SK-N-SH (cell line): Measurements from ENCODE around the gene RET. TPM values are rescaled to one million over a fixed set of nuclear protein-coding genes. Genes with fewer than 3 reads are reported as not detected.

Experiments
- CTCF ChIA-PET: fragments of 300-600, 350-600 bp; formaldehyde crosslinking; extraction: SDS; loops from one replicate; lab custom pipeline; 2021; lab: Yijun Ruan, JAX
- POLR2A ChIA-PET: fragments of 350-600 bp; sonication (Branson Sonifier 250); formaldehyde crosslinking; extraction: SDS; loops from one replicate; lab custom pipeline; 2020; ENCODE audit warnings: antibody characterized with exemption, inconsistent platforms; lab: Yijun Ruan, JAX
- DNase-seq: peaks from one replicate; pipeline ENCODE4 v3.0.0; 2012
- H2AFZ ChIP-seq: fragments of 200-600 bp; sonication (generic); 2 replicates; pipeline ENCODE4 v1.8.1; 2016; ENCODE audit warnings: antibody characterized with exemption, mild to moderate bottlenecking, low read depth
- H3F3A ChIP-seq: fragments of 200-600 bp; sonication (generic); replicated peaks from 2 replicates; pipeline ENCODE3; 2016; ENCODE audit warnings: antibody characterized with exemption, mild to moderate bottlenecking; ENCODE audit not compliant: insufficient read depth
- H3K27ac ChIP-seq, 2 experiments: fragments of 200-500 bp in 1 of 2; fragments of 200-600 bp in 1 of 2; sonication (Bioruptor generic) in 1 of 2; sonication (generic), shearing (Covaris generic) in 1 of 2; 2 replicates each; pipeline versions ENCODE4 v1.5.1 to v1.6.1; 2014 to 2016; ENCODE audit warnings: low read depth in 2 of 2, inconsistent platforms in 1 of 2, low read length in 1 of 2, mild to moderate bottlenecking in 1 of 2, mixed read lengths in 1 of 2
- H3K27me3 ChIP-seq: fragments of 200-600 bp; sonication (generic), shearing (Covaris generic); 2 replicates; pipeline ENCODE4 v1.6.1; 2016; ENCODE audit warnings: mixed run types; ENCODE audit not compliant: insufficient read depth
- H3K36me3 ChIP-seq, 2 experiments: fragments of 200-500 bp in 1 of 2; fragments of 200-600 bp in 1 of 2; sonication (Bioruptor generic) in 1 of 2; sonication (generic) in 1 of 2; replicated peaks in 1 of 2; 2 replicates each; pipeline versions ENCODE3 to v1.5.1; 2014 to 2016; ENCODE audit warnings: low read length in 1 of 2, mild to moderate bottlenecking in 1 of 2; ENCODE audit not compliant: insufficient read depth in 2 of 2, control insufficient read depth in 1 of 2
- H3K4me1 ChIP-seq, 2 experiments: fragments of 200-500 bp in 1 of 2; fragments of 200-600 bp in 1 of 2; sonication (Bioruptor generic) in 1 of 2; sonication (generic), shearing (Covaris generic) in 1 of 2; 2 replicates each; pipeline versions ENCODE4 v1.5.1 to v1.6.1; 2014 to 2016; ENCODE audit warnings: low read depth in 1 of 2, low read length in 1 of 2, mixed run types in 1 of 2; ENCODE audit not compliant: insufficient read depth in 2 of 2, control insufficient read depth in 1 of 2
- H3K4me2 ChIP-seq: fragments of 200-600 bp; sonication (generic), shearing (Covaris generic); 2 replicates; pipeline ENCODE4 v1.6.1; 2017; ENCODE audit warnings: mixed run types
- H3K4me3 ChIP-seq, 2 experiments: fragments of 200-500 bp in 1 of 2; fragments of 200-600 bp in 1 of 2; sonication (Bioruptor generic) in 1 of 2; sonication (generic), shearing (Covaris generic) in 1 of 2; 2 replicates each; pipeline versions ENCODE4 v1.5.1 to v1.8.1; 2014 to 2016; ENCODE audit warnings: low read depth in 2 of 2, inconsistent platforms in 1 of 2, low read length in 1 of 2, mild to moderate bottlenecking in 1 of 2, mixed read lengths in 1 of 2, moderate library complexity in 1 of 2
- H3K79me2 ChIP-seq: fragments of 200-600 bp; sonication (generic); 2 replicates; pipeline ENCODE4 v1.8.1; 2017; ENCODE audit warnings: mild to moderate bottlenecking; ENCODE audit not compliant: insufficient read depth
- H3K9ac ChIP-seq: fragments of 200-600 bp; sonication (generic); 2 replicates; pipeline ENCODE4 v1.6.1; 2017; ENCODE audit warnings: mixed run types
- H3K9me2 ChIP-seq: fragments of 200-600 bp; sonication (generic); 2 replicates; pipeline ENCODE4 v1.6.1; 2017; ENCODE audit warnings: mixed run types
- H3K9me3 ChIP-seq: fragments of 200-600 bp; sonication (generic); 2 replicates; pipeline ENCODE4 v1.6.1; 2017; ENCODE audit warnings: mixed run types, mild to moderate bottlenecking, moderate library complexity
- H4K20me1 ChIP-seq: fragments of 200-600 bp; sonication (generic); 2 replicates; pipeline ENCODE4 v1.6.1; 2017; ENCODE audit warnings: mild to moderate bottlenecking, mixed run types; ENCODE audit not compliant: insufficient read depth
- CHD2 ChIP-seq: fragments of 150-350 bp; IDR thresholded peaks from 2 replicates; pipeline ENCODE4 v1.6.1; 2018; ENCODE audit warnings: low read length; ENCODE audit not compliant: partially characterized antibody
- ELF1 ChIP-seq: IDR thresholded peaks from 2 replicates; pipeline ENCODE4 v1.4.0; 2012
- EP300 ChIP-seq, 2 experiments: IDR thresholded peaks; 2 replicates each; pipeline versions ENCODE4 v1.4.0 to v1.6.1; 2012; ENCODE audit warnings: borderline replicate concordance in 1 of 2, low read depth in 1 of 2, low read length in 1 of 2
- EZH2phosphoT487 ChIP-seq: fragments of 200-600 bp; sonication (generic); IDR thresholded peaks from 2 replicates; pipeline ENCODE4 v1.6.1; 2017; ENCODE audit warnings: low read depth, mixed run types, mild to moderate bottlenecking, antibody characterized with exemption, moderate library complexity, borderline replicate concordance
- FOXJ3 ChIP-seq: sonication (generic); formaldehyde crosslinking; IDR thresholded peaks from 2 replicates; pipeline ENCODE4 v1.5.1; 2020; ENCODE audit warnings: mild to moderate bottlenecking, missing genetic modification reagents
- FOXM1 ChIP-seq: IDR thresholded peaks from 2 replicates; pipeline ENCODE4 v1.4.0; 2012; ENCODE audit warnings: low read depth, mild to moderate bottlenecking
- GABPA ChIP-seq: IDR thresholded peaks from 2 replicates; pipeline ENCODE4 v1.4.0; 2012; ENCODE audit warnings: low read depth, mild to moderate bottlenecking
- JUND ChIP-seq: IDR thresholded peaks from 2 replicates; pipeline ENCODE4 v1.4.0; 2012
- MEF2A ChIP-seq: IDR thresholded peaks from 2 replicates; pipeline ENCODE4 v1.4.0; 2012; ENCODE audit warnings: low read depth, borderline replicate concordance
- MXI1 ChIP-seq: IDR thresholded peaks from 2 replicates; pipeline ENCODE4 v1.6.1; 2012; ENCODE audit warnings: mild to moderate bottlenecking, low read depth, low read length, improper control_type of control experiment
- NFIC ChIP-seq: IDR thresholded peaks from 2 replicates; pipeline ENCODE4 v1.4.0; 2012; ENCODE audit warnings: borderline replicate concordance
- RAD21 ChIP-seq: IDR thresholded peaks from 2 replicates; pipeline ENCODE4 v1.6.1; 2012; ENCODE audit warnings: mild to moderate bottlenecking, low read length
- REST ChIP-seq: IDR thresholded peaks from 2 replicates; pipeline ENCODE4 v1.6.1; 2012; ENCODE audit warnings: mild to moderate bottlenecking, low read depth, low read length, moderate library complexity
- RFX5 ChIP-seq: IDR thresholded peaks from 2 replicates; pipeline ENCODE4 v1.6.1; 2012; ENCODE audit warnings: mild to moderate bottlenecking, improper control_type of control experiment, low read length
- SIN3A ChIP-seq: IDR thresholded peaks from 2 replicates; pipeline ENCODE4 v1.6.1; 2012; ENCODE audit warnings: low read depth, mild to moderate bottlenecking, low read length, moderate library complexity, borderline replicate concordance
- TAF1 ChIP-seq: IDR thresholded peaks from 2 replicates; pipeline ENCODE4 v1.6.1; 2012; ENCODE audit warnings: low read depth, mild to moderate bottlenecking, low read length, moderate library complexity, borderline replicate concordance
- WGBS: methylation state at CpG from one replicate; pipeline ENCODE4 v1.1.6; 2017; ENCODE audit warnings: low lambda C conversion rate; 5-methylcytosine and 5-hydroxymethylcytosine counted together
- polyA plus RNA-seq, 3 experiments: library from polyadenylated mRNA; depleted of rRNA; stranded (reverse); fragments of >200 nt; gene quantifications; 2 replicates each; pipeline ENCODE4 v1.2.3, GENCODE V29; 2012
- TF ChIP-seq, protein P1 (sequence below): IDR thresholded peaks from 2 replicates; pipeline ENCODE4 v1.4.0; 2012; ENCODE audit warnings: low read depth, borderline replicate concordance
- TF ChIP-seq, protein P2 (sequence below): IDR thresholded peaks from 2 replicates; pipeline ENCODE4; 2012

RET gene
- polyA plus RNA-seq, 1 of the 3 experiments (the other 2 are of a cell fraction): 3.2 TPM

GRCh38 chr10:43131256-43131655 lies 54.4 kb downstream of the RET start (continued):
- TF ChIP-seq, protein P1, sequence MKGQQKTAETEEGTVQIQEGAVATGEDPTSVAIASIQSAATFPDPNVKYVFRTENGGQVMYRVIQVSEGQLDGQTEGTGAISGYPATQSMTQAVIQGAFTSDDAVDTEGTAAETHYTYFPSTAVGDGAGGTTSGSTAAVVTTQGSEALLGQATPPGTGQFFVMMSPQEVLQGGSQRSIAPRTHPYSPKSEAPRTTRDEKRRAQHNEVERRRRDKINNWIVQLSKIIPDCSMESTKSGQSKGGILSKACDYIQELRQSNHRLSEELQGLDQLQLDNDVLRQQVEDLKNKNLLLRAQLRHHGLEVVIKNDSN: no peak
- TF ChIP-seq MXI1 (no peak), JUND (no peak), SIN3A (no peak), RFX5 (no peak), ELF1 (no peak)
- TF ChIP-seq, protein P2, sequence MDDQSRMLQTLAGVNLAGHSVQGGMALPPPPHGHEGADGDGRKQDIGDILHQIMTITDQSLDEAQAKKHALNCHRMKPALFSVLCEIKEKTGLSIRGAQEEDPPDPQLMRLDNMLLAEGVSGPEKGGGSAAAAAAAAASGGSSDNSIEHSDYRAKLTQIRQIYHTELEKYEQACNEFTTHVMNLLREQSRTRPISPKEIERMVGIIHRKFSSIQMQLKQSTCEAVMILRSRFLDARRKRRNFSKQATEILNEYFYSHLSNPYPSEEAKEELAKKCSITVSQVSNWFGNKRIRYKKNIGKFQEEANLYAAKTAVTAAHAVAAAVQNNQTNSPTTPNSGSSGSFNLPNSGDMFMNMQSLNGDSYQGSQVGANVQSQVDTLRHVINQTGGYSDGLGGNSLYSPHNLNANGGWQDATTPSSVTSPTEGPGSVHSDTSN: no peak

GRCh38 chr10:43131906-43132305 lies 55.0 kb downstream of the RET start:
- no peaks in the 10 kb centered on the region for H4K20me1 ChIP-seq
- H3F3A ChIP-seq: no peaks in the 10 kb centered on the region
- no peak overlapping the region for H3K9ac ChIP-seq
- H3K4me1 ChIP-seq: peaks cover 11 to 34% of the 10 kb centered on the region in 2 experiments
- ChIA-PET POLR2A (no interaction called here), CTCF (no interaction called here)
- WGBS: 83% methylated on average over 4 of the region's 6 CpGs
- H3K9me2 ChIP-seq: no peaks in the 10 kb centered on the region
- H3K4me3 ChIP-seq: no peak overlapping the region
- peak overlapping the region in 1 of 2 experiments; percentile 34; a peak in 2 of 4 replicates for H3K27ac ChIP-seq
- no peak for TF ChIP-seq SIN3A
- TF ChIP-seq TAF1: no peak
- TF ChIP-seq RAD21: no peak
- peaks cover 7% of the 10 kb centered on the region; the same call in 1 of the 2 replicates for H3K79me2 ChIP-seq
- peaks cover 5 to 12% of the 10 kb centered on the region in 2 experiments for H3K36me3 ChIP-seq
- no peaks in the 10 kb centered on the region for H3K9me3 ChIP-seq
- no peak for DNase-seq
- no peak overlapping the region for H2AFZ ChIP-seq
- H3K27me3 ChIP-seq: no peaks in the 10 kb centered on the region
- no peak overlapping the region for H3K4me2 ChIP-seq

- WGBS: 73% methylated on average over 3 of the region's 3 CpGs
- Histone ChIP-seq H3K27me3 (no peaks in the 10 kb centered on the region), H3K36me3 (peaks cover 5 to 12% of the 10 kb centered on the region in 2 experiments)
- TF ChIP-seq FOXM1 (no peak), RFX5 (no peak), MXI1 (no peak), RAD21 (no peak), EZH2phosphoT487 (no peak), NFIC (no peak), MEF2A (no peak), CHD2 (no peak), FOXJ3 (CRISPR knock-in tag) (no peak), GABPA (no peak), REST (no peak), EP300 (IDR thresholded peaks at IDR 0.05; ENCODE audit: borderline replicate concordance in 1 of 2, low read depth in 1 of 2, low read length in 1 of 2) (no peak)
Measured at GRCh38 chr10:43132867-43133787, 56.3 kb downstream of the RET start.

More at GRCh38 chr10:43132867-43133787, 56.3 kb downstream of the RET start:
- no peak overlapping the region for H3K9ac ChIP-seq
- H4K20me1 ChIP-seq: no peaks in the 10 kb centered on the region
- H3K4me2 ChIP-seq: no peak overlapping the region
- H3K9me3 ChIP-seq: no peaks in the 10 kb centered on the region
- no peak for DNase-seq
- ChIA-PET CTCF (interaction anchor here (0.6 to 1.8 kb wide), 4 partner anchors 13 to 267 kb away, joined by 3 to 5 read pairs (median 3); no protein-coding TSS in a partner anchor), POLR2A (interaction anchor here (1.0 kb wide), 1 partner anchor 12 kb away, joined by 3 read pairs; no protein-coding TSS in a partner anchor)
- peak overlapping the region in 1 of 2 experiments; percentile 50; a peak in 2 of 4 replicates for H3K27ac ChIP-seq
- H3F3A ChIP-seq: no peaks in the 10 kb centered on the region
- H2AFZ ChIP-seq: no peak overlapping the region
- peaks cover 18% of the 10 kb centered on the region; the same call in 1 of the 2 replicates for H3K79me2 ChIP-seq
- H3K4me3 ChIP-seq: no peak overlapping the region
- H3K9me2 ChIP-seq: no peaks in the 10 kb centered on the region
- peaks cover 12 to 32% of the 10 kb centered on the region in 2 experiments for H3K4me1 ChIP-seq
